Upper lobe of left lung (tissue), 4 donors: ENCODE data around the gene ATXN7.

Experiments used
- CTCF ChIP-seq, 6 experiments: fragments of 450-650 bp in 4 of 6; fragments of 200-600 bp in 2 of 6; sonication (generic) in 2 of 6; IDR thresholded peaks; one replicate each; pipeline ENCODE4 v1.5.1; 2016 to 2019; ENCODE audit warnings: antibody characterized with exemption in 6 of 6
- EP300 ChIP-seq, 4 donors: sonication (generic); formaldehyde crosslinking; IDR thresholded peaks; one replicate each; pipeline ENCODE4 v1.5.1; 2017; ENCODE audit warnings: antibody characterized with exemption in 4 of 4, control low read depth in 2 of 4
- POLR2A ChIP-seq, 4 donors: fragments of 450-650 bp; IDR thresholded peaks; one replicate each; pipeline ENCODE4 v1.5.1; 2016 to 2017; ENCODE audit warnings: antibody characterized with exemption in 4 of 4, mild to moderate bottlenecking in 2 of 4
- POLR2AphosphoS5 ChIP-seq, 2 donors: sonication (generic); formaldehyde crosslinking; IDR thresholded peaks; one replicate each; pipeline ENCODE4 v1.5.1; 2017; ENCODE audit warnings: antibody characterized with exemption in 2 of 2

GRCh38 chr3:63864965-63865327, 1.3 kb downstream of the ATXN7 start:
- TF ChIP-seq CTCF (IDR thresholded peaks at IDR 0.05) = no peak
- TF ChIP-seq POLR2A (IDR thresholded peaks at IDR 0.05) = no peak
- no peak for TF ChIP-seq EP300 (IDR thresholded peaks at IDR 0.05)
- TF ChIP-seq POLR2AphosphoS5 (IDR thresholded peaks at IDR 0.05) = no peak
